NCI-H128 (cell line): ENCODE data around the gene METRNL.
"Not testable (repeated sequence)": the region's sequence is repeated elsewhere in the genome, so short reads cannot be mapped to it uniquely, and the experiment has no call there.

Experiments
- DNase-seq: peaks from one replicate; lab custom pipeline; 2025; ENCODE audit not compliant: unreplicated experiment; lab: John Stamatoyannopoulos, UW

Gene METRNL

DNA sequence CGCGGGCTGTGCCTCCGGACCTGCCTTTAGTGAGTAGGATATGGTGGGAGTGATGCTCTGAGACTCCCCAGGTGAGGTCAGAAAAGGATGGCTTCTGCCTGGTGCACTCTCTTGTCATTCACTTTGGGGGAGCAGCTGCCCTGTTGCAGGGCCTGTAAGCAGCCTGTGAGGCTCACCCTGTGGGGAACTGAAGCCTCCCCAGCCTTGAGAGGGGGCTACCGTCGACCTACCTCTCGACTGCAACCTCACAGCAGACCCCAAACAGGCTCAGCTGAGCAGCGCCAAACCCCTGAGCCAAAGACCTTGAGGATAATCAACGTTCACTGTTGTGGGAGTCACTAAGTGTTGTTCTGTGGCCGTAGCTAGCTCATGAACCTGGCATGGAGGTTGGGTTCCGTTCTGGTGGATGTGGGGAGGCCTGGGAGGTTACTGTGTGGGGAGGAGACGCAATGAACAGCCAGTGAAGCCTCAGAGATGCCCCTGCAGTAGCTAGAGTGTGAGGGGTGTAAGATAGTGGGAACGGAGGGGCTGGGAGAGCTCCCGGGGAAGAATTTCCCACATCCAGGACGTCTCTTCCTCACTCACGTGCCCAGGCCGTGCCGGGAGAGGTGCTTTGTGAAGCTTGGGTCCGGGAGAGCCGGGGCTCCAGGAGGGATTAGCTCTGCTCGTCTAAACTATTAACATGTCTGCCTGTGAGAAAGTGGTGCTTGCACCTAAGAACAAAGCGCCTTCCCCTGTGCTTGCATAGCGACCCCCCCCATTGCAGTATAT, 38.8 kb downstream of the METRNL start:
- DNase-seq: no peak

DNA sequence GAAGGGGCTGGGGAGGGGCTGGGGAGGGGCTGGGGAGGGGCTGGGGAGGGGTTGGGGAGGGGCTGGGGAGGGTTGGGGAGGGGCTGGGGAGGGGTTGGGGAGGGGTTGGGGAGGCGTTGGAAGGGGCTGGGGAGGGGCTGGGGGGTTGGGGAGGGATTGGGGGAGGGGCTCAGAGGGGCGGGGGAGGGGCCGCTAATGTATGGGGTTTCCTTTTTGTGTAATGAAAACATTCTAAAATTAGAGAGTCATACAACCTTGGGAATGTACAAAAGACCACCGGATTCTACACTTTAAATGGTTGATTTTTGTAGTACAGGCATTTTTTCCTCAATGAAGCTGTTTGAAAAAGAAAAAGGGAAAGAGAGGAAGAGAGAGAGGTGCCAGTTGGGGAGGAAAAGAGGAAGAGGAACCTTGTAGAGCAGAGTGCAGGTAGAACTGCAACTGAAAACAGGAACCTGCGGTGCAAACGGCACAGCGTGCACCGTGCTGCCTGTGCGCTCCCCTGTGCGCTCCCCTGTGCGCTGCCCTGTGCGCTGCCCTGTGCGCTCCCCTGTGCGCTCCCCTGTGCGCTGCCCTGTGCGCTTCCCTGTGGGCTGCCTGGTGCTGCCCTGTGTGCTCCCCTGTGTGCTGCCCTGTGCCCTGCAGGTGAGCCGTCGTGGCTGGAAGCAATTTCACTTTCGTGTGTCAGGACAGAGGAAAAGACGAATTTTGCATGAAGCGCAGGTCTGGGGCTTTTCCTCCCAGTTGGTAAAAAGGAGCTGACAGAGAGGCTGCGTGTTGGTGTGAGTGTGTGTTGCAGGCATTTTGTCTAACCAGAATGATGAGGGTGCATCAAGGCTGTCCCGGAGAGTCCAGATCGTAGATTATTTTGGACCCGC, 40.8 kb downstream of the METRNL start:
- DNase-seq: no peak

DNA sequence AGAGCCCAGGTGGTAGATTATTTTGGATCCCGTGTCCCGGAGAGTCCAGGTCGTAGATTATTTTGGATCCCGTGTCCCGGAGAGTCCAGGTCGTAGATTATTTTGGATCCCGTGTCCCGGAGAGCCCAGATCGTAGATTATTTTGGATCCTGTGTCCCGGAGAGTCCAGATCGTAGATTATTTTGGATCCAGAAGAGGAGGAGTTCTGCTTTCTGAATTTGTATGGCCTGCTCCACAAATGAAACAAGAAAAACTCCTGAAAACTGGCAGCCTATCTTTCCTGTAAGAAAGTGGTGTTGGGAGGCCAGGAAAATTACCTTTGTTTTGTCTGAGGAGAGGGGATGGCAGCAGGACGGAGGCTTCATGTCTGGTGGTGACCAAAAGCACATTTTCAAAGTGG, 42.1 kb downstream of the METRNL start:
- not testable (repeated sequence) for DNase-seq

DNA sequence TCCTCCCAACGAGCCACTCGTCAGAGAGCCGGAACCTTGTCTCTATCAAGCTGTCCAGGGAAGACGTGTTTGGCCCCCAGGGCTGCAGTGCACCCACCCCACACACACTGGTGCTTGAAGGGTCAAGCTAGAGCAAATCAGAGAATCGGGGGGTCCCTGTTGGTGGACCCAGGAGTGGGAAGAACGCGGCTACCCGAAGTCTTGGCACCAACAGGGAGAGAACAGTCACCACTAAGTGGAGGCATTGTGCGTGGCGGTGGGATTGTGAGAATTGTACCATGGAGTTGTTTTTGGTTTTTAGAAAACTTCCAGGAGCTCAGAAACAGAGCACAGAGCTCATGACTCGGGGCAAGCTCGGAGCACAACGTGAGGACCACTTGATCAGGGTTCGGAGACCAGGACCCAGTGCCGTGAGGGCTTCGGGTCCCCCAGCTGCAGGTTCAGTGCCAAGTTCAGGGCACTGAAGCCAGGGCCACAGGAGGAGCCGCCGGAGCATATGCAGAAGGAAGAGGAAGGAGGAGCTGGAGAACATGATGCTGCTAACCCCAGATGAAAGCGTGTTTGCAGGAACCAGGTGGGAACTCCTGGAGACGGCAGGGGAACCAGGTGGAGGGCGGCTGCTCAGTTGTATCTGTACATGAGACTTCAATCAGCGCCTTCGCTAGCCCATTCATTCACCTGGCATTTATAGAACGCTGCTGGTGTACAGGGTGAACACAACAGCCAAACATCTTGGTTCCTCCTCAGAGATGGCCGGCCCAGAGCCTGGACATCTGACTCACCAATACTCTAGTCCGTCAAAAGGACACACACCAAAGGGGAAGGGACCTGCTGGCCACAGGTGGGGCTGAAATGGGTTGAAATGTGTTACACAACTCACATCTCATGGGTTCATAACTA, 42.8 kb downstream of the METRNL start:
- no peak for DNase-seq

DNA sequence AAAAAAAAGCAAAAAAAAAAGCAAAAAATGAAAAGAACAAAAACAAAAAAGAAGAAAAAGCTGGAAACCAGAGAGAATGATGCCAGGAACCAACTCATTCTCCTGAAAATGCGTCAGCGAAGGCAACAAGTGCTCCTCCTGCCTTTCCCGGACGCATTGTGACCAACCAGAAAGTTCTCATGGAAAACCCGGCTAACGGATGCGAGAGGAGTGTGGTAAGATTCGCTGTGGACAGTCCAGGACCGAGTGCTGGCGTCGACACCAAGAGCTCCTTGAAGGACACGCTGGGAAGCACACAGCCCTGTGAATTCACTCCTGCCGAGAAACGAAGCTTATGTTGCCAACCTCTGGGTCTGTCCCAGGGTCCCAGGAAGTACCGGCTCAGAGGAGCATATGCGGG, 43.4 kb downstream of the METRNL start:
- no peak for DNase-seq

DNA sequence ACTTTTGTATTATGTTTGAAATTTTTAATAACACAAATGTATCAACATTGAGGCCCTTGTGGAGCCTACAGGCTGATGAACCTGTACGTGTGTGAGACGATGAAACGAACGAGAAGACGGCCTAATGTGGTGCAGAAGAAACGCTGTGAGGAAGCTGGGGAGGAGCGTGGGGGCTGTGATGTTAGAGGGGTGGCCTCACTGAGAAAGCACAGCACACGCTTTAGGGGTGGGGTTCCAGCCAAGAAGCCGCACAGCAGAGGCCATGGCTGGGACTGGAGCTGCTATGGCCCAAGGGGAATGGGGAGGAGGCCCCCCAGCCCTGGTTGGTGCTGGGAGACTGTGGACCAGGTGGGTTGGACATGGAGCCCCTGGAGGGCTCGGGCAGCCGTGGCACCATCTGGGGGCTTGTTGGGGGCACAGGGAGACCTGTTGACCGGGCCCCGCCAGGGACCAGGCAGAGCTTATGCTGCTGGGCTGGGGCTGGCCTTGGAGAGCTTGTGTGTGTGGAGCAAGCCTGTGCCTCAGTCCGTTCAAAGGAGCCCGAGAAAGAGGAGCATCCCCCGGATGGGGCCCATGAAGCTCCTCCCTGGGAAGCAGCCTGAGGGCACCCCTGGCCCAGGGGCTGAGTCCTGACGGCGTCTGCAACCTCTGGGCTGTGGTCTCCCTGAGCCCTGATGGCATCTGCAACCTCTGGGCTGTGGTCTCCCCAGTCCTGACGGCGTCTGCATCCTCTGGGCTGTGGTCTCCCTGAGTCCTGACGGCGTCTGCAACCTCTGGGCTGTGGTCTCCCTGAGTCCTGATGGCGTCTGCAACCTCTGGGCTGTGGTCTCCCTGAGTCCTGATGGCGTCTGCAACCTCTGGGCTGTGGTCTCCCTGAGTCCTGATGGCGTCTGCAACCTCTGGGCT, 44.7 kb downstream of the METRNL start:
- DNase-seq: no peak

DNA sequence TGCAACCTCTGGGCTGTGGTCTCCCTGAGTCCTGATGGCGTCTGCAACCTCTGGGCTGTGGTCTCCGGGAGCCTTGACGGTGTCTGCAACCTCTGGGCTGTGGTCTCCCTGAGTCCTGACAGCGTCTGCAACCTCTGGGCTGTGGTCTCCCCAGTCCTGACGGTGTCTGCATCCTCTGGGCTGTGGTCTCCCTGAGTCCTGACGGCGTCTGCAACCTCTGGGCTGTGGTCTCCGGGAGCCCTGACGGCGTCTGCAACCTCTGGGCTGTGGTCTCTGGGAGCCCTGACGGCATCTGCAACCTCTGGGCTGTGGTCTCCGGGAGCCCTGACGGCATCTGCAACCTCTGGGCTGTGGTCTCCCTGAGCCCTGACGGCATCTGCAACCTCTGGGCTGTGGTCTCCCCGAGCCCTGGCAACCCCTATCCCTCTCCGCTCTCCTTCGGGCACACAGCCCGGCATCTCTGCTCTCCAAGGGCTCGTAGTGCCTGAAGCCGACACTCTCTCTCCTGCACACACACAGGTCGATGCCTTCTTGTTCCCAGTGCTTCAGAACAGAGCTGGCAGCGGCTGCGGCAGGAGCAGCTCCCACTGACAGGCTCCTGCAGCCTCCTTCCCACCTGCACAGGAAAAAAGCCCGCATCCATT, 45.6 kb downstream of the METRNL start:
- DNase-seq: no peak

DNA sequence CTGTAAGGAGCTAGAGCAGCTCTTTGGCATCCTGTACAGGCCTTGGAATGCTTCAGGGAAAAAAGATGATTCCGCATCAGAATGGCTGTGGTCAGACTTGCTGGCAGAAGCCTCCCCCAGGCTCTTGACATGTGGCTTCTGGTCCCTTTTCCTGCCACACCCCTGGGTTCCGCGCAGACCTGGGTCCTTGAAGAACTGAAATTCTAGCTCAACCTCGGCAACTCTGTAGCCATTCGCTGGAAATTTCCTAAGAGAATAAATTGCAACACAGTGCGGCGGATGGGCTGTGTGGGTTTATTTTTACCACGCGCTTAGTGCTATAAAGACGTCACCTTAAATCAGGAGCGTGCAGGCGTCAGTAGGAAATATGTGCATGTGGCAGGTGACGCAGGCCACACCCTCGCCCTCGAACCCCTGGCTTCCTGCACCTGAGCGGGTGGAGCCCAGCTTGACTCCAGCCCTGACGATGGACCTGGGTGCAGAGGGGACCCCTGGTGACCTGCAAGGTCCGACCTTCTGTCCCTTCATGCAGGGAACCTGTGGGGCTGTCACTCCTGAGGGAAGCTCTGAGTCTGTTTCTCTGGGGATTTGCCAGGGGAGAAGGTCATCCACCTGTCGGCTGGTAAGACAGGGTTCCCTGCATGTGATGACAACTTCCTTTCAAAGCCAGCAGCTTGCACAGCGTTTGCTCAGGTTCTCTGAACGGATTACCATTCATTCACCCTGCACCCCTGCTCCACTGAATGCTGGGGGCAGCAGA, 46.3 kb downstream of the METRNL start:
- no peak for DNase-seq

DNA sequence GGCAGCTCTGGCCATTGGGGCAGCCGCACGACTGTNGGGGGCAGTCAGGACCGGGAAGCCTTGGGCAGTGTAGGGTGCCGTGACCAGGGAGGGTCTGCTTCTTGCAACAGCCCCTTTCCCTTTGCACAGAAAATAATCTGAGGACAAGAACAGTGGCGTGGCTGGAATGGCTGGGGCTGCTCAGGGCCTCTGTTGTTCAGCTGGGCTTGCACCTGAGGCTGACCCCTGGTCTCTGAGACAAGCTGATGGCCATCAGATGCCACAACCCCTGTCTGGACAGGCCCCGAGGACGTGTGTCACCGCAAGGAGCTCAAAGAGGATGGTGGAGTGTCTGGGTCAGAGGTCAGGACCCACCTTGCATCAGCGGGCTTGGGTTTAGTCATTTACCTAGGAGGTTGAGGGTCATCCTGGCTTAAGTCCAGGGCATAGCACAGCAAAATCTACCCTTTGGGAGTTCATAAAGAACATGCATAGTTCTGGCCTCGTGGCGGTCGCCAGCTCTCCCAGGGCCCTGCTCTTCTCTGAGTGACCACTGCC, 46.9 kb downstream of the METRNL start:
- DNase-seq: no peak

DNA sequence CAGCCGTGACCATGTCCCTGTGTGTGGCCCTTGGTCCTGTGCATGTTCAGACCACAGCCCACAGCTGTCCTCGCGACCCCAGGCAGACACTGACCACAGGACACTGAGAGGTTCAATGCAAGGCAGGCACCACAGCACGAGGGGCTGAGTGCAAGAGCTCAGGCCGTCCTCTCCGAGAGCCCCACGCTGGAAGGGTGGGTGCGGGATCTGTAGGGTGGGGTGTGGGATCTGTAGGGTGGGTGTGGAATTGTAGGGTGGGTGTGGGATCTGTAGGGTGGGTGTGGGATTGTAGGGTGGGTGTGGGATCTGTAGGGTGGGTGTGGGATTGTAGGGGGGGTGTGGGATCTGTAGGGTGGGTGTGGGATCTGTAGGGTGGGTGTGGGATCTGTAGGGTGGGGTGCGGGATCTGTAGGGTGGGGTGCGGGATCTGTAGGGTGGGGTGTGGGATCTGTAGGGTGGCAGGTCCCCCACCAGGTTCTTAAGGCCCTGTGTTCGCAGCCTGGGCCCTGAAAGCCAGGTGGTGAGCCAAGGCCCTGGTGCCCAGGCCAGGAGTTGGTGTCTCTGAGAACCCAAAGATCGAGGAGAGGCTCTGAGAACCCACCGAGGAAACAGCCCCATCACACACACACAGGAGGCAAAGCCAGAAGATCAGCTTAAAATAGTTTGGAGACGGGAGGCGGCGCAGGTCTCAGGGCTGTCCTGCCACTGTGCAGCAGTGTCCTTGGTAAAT, 48.2 kb downstream of the METRNL start:
- no peak for DNase-seq

DNA sequence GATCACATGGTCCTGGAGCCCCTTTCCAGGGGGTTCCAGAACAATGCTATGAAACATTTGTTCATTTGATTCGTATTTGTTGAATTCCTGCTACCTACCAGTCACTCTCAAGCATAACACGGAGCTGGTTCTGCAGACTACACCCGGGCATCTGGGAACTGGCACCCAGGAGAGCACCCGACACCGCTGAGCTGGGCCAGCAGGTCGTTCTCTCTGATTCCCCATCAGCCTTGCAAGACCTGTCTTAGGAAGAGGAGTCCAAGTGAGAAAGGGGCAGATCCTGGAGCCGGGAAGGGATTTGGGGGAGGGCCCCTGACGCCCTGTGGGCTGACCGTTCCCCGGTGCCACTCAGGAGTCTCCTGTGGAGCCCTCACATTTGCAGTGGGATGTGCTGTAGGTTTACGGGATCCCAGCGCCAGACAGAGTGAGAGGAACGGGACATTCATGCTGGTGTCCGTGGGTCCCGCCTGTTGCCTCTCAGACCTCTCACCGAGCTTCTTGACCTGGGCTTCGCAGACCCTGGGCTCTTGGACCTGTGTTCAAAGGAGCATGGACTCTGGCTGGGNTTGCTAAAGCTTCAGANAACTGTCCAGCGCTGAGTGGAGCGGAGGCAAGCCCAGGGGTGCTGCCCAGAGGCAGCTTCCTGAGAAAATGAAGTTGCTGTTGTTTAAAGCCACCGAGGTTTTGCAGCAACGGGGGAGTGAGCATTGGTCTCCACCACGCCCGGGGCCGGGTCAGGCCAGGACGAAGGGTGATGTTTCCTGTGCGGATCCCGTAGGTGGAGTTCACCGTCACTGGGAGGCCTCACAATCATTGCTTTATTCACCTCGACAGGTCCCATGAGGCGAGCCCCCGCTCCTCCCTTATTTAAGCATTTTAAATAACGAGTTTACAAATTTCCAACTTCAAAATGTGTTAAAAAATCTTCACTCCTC, 49.2 kb downstream of the METRNL start:
- no peak for DNase-seq

DNA sequence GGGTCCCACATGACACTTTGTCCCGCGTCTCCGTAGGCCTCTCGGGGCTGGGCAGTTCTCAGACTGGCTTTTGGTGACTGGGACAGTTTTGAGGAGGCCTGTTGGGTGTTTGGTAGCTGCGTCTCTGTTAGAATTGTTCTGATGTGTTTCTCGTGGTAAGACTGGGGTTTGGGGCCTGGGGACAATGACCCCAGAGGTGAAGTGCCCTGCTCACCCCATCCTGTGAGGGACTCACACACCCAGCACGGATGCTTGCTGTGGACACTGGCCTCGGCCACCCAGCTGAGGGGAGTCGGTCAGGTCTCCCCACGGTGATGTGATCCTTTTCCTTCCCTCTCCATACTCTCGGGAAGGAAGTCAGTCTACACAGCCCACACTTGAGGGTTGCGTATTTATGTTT, 50.3 kb downstream of the METRNL start:
- no peak for DNase-seq

DNA sequence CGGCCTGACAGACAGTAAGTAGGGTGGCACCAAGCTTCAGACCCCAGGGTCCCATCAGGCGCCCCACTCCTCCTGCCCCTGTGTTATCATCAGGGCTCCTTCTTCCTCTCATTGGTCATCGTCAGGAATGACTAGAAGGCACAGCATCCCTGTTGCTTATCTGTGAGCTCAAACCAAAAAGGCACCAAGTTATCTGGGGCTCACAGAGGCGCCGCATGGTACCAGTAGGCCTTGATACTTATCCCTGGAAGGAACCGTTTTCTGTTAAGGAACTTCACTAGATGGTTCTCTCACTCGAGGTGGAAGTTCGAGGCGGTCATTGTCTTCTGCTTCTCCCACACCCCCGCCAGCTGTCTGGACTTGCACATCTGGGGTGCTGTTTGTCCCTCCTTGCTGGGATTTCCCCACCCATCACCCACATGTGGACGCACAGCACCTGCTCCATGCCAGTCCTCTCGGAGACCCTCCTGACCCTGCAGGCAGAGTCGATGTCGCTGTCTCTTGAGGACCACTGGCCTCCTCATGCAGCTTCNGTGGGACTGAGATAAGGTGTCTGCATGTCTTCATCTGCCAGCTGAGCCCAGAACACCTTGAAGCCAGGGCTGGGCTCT, 52.1 kb downstream of the METRNL start:
- no peak for DNase-seq

DNA sequence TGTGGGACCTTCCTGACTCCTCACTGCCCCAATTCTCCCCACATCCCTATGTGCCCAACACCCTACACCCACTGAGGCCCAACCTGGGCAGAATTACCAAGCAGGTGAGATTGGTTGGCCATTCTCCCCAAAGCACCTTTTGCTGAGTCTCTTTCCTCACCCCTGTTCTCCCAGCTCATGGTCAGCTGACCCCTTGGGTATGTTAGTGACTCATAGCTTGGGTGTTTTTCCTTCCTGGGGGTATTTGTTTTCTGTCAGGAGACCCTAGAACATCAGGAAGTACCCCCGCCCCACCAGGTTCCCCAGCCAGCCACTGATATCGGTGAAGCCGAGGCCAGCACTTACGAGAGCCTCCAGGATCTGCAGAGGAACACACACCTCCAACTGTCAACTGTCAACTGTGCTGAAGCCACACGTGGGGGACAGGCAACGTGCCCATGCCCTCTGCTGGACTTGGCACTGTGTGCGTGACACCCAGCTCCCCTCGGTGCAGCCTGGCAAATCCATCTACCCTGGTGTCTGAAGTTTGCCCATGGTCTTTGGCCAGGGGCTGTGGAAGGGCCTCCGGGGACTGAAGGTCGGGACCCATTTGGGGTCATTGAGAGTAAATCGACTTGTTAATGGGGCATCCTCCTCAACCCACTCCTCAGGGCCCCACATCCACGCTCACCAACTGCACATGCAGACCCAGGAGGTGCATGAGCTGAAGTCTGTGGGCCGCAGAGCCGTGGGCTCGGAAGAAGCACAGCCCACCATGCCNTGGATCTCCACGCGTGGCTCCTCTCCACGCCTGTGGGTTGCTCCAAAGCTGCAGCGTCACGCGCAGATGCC, 53.1 kb downstream of the METRNL start:
- no peak for DNase-seq

DNA sequence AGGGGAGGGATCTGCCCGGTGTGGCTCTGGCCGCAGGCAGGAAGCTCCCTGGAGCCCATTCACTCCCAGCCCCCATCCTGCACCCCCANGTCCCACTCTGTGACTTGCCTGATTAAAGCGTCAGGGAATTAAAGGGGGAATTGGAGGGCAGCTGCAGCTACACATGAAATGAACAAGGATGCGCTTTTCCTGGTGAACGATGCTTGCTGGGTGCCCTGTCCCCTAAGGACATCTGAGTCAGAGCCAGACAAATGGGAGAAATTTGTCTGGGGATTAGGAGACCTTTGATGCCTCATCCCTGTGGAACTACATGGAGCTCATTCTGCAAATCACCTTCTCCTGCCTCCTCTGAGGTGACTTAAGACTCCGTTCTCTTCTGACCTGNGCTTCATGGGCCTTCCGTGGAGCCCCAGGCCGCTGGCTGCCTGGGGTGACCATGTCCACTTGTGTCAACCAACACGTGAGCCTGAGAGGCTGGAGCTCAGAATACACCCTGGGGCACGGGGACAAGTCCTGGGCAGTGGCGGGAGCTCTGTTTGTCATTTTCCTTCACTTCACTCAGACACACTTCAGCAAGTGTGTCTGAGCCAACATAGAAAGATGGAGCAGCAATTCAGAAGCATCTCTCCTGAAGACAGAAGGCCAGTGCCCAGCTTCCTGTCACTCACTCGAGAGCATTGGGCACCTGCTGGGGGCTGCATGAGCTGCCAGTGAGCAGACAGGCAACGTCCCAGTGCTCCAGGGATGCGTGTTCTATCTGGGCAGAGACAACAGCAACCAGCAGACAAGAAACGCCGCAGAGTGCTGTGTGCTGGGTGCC, 54.1 kb downstream of the METRNL start:
- DNase-seq: no peak
